Epithelial cell of proximal tubule (primary cell): ENCODE results near the gene KRTAP10-1. TPM values are rescaled to one million over a fixed set of nuclear protein-coding genes. Genes with fewer than 3 reads are reported as not detected.

Source experiments
- DNase-seq: peaks from one replicate; pipeline ENCODE4 v3.0.0-alpha.2; 2011; ENCODE audit warnings: low read depth
- H3K4me3 ChIP-seq: 2 replicates; pipeline ENCODE4 v1.5.1; 2011; ENCODE audit warnings: low read depth, mild to moderate bottlenecking, low read length
- total RNA-seq: library from RNA; depleted of rRNA; stranded (reverse); fragments of >200 nt; gene quantifications from 2 replicates; pipeline ENCODE4 v1.2.3, GENCODE V29; 2015
- TF ChIP-seq, protein P1 (sequence below): conservative IDR thresholded peaks from 2 replicates; pipeline ENCODE4 v1.5.1; 2012; ENCODE audit warnings: low read depth, mild to moderate bottlenecking, low read length

Gene KRTAP10-1
- total RNA-seq, 1 donor from 2014 or later = not detected

DNA sequence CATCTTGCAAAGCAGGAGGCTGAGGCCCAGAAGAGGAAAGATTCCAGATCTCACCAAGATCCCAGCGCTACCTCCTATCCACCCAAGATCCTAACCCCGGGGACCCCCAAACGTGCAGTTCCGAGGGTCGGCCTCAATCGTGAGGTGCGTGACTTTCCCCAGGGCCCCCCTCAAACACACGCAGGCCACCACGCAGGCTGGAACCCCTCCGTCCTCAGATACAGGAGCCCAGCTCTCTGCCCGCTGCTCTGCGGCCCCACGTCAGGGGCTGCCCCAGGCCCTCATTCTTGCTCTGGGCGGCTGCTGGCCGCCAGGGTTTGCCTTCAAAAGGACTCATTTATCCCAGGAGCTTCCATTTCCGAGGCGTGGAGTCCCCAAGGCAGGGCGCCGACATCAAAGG is 39.9 kb downstream of the KRTAP10-1 start:
- no peak for DNase-seq
- no peak overlapping the region for H3K4me3 ChIP-seq

DNA sequence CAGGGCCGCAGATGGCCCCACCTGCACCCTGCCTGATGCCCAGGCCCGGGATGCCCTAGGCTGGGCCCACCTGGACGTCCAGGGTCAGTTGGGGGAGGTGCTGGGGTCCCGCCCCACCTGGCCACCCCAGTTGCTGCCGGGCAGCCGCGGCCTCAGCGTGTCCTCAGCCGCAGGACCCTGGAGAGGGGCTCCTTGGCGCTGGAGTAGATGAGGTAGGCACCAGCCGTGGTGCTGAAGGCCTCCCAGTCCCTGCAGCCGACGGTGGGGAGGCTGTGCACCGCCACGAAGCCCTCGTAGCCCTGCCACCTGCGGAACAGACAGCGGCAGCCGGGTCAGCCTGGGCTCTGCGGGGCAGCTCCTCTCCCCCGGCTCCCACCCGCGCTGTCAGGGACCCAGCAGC is 40.4 kb downstream of the KRTAP10-1 start:
- DNase-seq = no peak

More for the DNA sequence above, 39.9 kb downstream of the KRTAP10-1 start:
- TF ChIP-seq, protein P1, sequence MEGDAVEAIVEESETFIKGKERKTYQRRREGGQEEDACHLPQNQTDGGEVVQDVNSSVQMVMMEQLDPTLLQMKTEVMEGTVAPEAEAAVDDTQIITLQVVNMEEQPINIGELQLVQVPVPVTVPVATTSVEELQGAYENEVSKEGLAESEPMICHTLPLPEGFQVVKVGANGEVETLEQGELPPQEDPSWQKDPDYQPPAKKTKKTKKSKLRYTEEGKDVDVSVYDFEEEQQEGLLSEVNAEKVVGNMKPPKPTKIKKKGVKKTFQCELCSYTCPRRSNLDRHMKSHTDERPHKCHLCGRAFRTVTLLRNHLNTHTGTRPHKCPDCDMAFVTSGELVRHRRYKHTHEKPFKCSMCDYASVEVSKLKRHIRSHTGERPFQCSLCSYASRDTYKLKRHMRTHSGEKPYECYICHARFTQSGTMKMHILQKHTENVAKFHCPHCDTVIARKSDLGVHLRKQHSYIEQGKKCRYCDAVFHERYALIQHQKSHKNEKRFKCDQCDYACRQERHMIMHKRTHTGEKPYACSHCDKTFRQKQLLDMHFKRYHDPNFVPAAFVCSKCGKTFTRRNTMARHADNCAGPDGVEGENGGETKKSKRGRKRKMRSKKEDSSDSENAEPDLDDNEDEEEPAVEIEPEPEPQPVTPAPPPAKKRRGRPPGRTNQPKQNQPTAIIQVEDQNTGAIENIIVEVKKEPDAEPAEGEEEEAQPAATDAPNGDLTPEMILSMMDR = no peak

DNA sequence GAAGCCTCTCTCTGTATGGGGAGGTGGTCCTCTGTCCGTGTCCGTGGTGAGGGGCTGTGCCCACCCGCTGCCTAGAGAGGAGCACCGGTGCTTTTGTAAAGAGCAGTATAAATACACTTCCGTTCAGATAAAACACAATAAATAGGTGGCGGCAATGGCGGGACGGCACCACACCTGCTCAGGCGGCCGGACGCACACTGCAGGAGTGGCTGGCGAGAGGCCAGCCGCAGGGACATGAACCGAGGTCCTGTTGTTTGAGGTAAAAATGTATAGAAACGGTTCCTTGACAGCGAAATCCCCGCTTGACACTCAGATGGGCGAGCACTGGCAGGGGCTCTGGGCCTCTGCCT is 40.8 kb downstream of the KRTAP10-1 start:
- no peak for DNase-seq
- TF ChIP-seq, protein P1 = no peak
- H3K4me3 ChIP-seq = no peak overlapping the region

More for the DNA sequence above, 40.4 kb downstream of the KRTAP10-1 start:
- TF ChIP-seq, protein P1 = no peak
- H3K4me3 ChIP-seq = no peak overlapping the region

DNA sequence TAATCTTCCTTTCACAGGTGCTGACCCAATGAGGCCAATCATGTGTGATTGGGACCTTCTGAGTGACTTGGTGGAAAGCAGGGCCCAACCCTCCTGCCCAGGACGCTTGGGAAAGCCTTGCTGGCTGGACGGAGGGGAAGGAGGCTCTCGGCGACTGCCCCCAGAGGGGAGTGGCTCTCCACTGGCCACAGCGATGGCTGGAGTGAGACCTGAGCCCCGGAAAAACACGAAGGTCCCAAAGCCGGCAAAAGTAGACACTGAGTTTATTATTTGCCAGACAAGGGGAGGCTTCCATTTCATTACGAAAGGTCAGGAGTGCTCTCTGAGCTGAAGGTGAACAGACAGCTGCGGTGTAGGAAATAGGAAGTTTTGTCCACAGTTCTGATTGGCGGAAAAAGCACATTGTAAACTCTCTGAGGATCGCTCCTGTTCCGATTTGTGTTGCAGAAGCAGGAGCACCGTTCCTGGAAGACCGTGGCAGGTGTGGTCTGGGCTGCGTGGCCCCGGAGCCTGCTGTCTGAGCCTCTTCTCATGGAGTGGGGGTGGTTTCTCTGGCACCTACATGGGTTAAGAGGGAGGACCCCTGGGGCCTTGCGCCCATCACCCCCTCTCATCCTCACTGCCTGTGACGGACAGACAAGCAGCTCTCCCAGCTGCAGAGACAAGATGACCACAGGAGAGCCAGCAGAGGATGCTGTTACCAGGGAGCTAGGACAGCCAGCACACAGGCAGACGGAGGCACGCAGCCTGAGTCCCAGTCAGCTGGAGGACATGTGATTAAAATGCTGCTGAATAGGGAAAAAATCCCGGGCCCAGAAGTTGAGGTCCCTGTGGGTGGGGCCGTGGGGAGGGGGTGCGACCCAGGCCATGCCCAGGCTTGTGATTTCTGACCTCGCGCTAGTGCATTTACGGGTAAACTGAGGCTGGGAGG is 41.5 kb downstream of the KRTAP10-1 start:
- TF ChIP-seq, protein P1 = no peak

DNA sequence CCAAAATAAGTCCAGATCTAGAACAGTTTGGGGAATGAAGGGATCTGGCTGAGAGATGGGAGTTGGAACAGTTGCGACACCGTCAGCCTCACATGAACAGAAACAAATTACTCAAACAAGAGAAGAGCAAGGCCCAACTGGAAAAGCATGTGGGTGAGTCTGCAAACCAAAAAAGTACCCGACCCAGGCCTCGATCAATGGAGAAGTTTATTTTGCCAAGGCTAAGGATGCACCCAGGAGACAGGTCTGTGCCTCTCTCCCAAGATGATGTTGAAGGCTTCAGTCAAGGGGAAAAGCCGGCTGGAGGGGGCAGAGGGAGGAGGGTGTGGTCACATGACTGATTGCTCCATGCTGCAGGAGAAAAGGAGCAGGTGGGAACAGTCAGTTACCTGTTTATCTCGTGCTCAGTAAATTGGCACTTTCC is 42.3 kb downstream of the KRTAP10-1 start:
- no peak overlapping the region for H3K4me3 ChIP-seq
- no peak for DNase-seq
- TF ChIP-seq, protein P1 = no peak

More for the DNA sequence above, 41.5 kb downstream of the KRTAP10-1 start:
- no peak for DNase-seq
- no peak overlapping the region for H3K4me3 ChIP-seq

DNA sequence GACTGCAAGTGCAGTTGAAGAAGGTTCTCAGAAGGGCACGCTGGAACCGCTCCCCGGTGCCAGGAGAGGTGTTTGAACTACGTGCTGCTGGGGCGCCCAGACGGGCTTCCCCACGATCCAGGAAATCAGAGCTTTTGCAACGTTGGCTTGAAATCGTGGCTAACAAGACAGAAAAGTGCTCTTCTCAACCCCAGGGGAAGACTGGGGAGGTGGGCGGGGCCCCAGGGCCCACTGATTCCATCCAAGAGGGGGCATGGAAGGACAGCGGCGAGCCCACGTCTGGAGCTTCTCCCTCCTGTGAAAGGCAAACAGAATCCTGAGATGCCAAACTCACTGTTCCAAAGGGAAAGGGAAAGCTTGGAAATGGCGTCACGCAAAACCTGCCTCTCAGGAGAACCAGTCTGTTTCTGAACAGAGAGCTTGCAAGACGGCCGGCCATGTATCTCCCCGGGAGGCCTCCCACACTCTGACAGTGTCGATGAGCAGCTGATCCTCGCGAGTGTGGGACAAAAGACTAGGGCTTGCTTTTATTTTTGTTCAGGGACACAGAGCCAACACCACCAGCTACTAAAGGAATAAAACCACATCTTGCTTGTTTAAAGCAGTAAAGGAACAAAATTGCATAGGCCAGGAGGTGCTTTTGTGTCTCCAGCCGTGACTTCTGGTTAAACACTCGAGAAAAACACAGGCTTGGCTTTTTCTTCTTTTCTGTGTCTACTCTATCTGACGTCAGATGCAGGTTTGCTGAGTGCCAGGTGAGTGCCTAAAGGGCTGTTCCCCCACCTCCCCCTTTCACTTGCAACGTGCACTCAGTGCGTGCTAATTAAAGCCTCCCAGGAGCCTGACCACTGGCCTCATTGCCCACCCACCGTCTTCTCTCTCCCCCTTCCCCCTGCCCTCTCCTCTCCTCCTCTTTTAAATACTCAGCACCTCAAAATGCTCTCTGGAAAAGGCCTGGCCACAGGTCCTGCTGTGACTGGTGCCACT is 43.1 kb downstream of the KRTAP10-1 start:
- TF ChIP-seq, protein P1 = no peak
- no peak for DNase-seq
- no peak overlapping the region for H3K4me3 ChIP-seq
